IMR-90 (cell line): ENCODE data around the gene AP4B1. TPM values are rescaled to one million over a fixed set of nuclear protein-coding genes. Genes with fewer than 3 reads are reported as not detected.

ENCODE experiments used
- ATAC-seq: fragments of 200-7000 bp; cut with Tn5 transposase; 2 replicates; pipeline ENCODE4 v1.9.1; 2020; ENCODE audit warnings: low read depth, mild to moderate bottlenecking, moderate library complexity
- BruUV-seq: library from RNA; stranded (reverse); fragments of 400-500 nt; replicated peaks from 2 replicates; lab custom pipeline; 2021; lab: Mats Ljungman, UMichigan
- CTCF ChIA-PET: fragments of 300-600 bp; formaldehyde crosslinking; extraction: SDS; loops from one replicate; lab custom pipeline; 2021; ENCODE audit warnings: antibody characterized with exemption; lab: Yijun Ruan, JAX
- POLR2A ChIA-PET: fragments of 300-600 bp; sonication (Branson Sonifier 250); formaldehyde crosslinking; loops from one replicate; lab custom pipeline; 2022; ENCODE audit warnings: antibody characterized with exemption; ENCODE audit not compliant: unreplicated experiment; lab: Charles Lee
- DNase-seq: peaks from one replicate; pipeline ENCODE4 v3.0.0; 2013
- H2AFZ ChIP-seq: replicated peaks from 2 replicates; pipeline ENCODE3; 2013; ENCODE audit warnings: low read length, mild to moderate bottlenecking; ENCODE audit not compliant: poor library complexity
- H2AK5ac ChIP-seq: 2 replicates; pipeline ENCODE4 v1.6.1; 2013; ENCODE audit warnings: low read depth, low read length, inconsistent platforms
- H2AK9ac ChIP-seq: replicated peaks from 2 replicates; pipeline ENCODE3; 2013; ENCODE audit warnings: mild to moderate bottlenecking, low read depth, low read length, moderate library complexity; ENCODE audit not compliant: poor library complexity
- H2BK120ac ChIP-seq: 2 replicates; pipeline ENCODE4 v1.6.1; 2013; ENCODE audit warnings: low read depth, low read length, inconsistent platforms
- H2BK15ac ChIP-seq: 3 replicates; pipeline ENCODE4 v1.6.1; 2013; ENCODE audit warnings: low read depth, low read length, inconsistent platforms
- H2BK20ac ChIP-seq: 2 replicates; pipeline ENCODE4 v1.6.1; 2013; ENCODE audit warnings: low read depth, mild to moderate bottlenecking, inconsistent platforms, low read length, moderate library complexity
- H2BK5ac ChIP-seq: 2 replicates; pipeline ENCODE4 v1.6.1; 2013; ENCODE audit warnings: mild to moderate bottlenecking, low read depth, low read length, inconsistent platforms; ENCODE audit not compliant: poor library complexity, severe bottlenecking
- H3K14ac ChIP-seq: replicated peaks from 2 replicates; pipeline ENCODE4 v1.6.1; 2013; ENCODE audit warnings: low read depth, low read length, inconsistent platforms
- H3K18ac ChIP-seq: 2 replicates; pipeline ENCODE4 v1.6.1; 2013; ENCODE audit warnings: low read depth, low read length, control low read depth
- H3K23ac ChIP-seq: 2 replicates; pipeline ENCODE4 v1.6.1; 2013; ENCODE audit warnings: low read depth, low read length, inconsistent platforms
- H3K27ac ChIP-seq: 2 replicates; pipeline ENCODE4 v1.5.1; 2013; ENCODE audit warnings: mild to moderate bottlenecking, control low read depth, low read length; ENCODE audit not compliant: insufficient read depth
- H3K27me3 ChIP-seq: 2 replicates; pipeline ENCODE4 v1.6.1; 2013; ENCODE audit warnings: low read length; ENCODE audit not compliant: control insufficient read depth, insufficient read depth
- H3K36me3 ChIP-seq: 2 replicates; pipeline ENCODE4 v1.6.1; 2013; ENCODE audit warnings: low read length, mixed read lengths; ENCODE audit not compliant: control insufficient read depth, insufficient read depth
- H3K4ac ChIP-seq: 2 replicates; pipeline ENCODE4 v1.6.1; 2013; ENCODE audit warnings: low read depth, low read length, inconsistent platforms
- H3K4me1 ChIP-seq: 2 replicates; pipeline ENCODE4 v1.6.1; 2013; ENCODE audit warnings: low read length, mixed read lengths; ENCODE audit not compliant: control insufficient read depth, insufficient read depth
- H3K4me2 ChIP-seq: 2 replicates; pipeline ENCODE4 v1.6.1; 2013; ENCODE audit warnings: low read depth, mild to moderate bottlenecking, control low read depth, low read length, moderate library complexity
- H3K4me3 ChIP-seq: 2 replicates; pipeline ENCODE4 v1.5.1; 2013; ENCODE audit warnings: low read depth, mild to moderate bottlenecking, control low read depth, low read length, moderate library complexity; ENCODE audit not compliant: insufficient read depth
- H3K56ac ChIP-seq: 2 replicates; pipeline ENCODE4 v1.6.1; 2013; ENCODE audit warnings: low read length, inconsistent platforms; ENCODE audit not compliant: insufficient read depth; ENCODE audit errors: extremely low read depth
- H3K79me1 ChIP-seq, 2 experiments: 2 replicates each; pipeline ENCODE4 v1.6.1; 2013; ENCODE audit warnings: low read length in 2 of 2, inconsistent platforms in 1 of 2, low read depth in 1 of 2
- H3K9ac ChIP-seq: 2 replicates; pipeline ENCODE4 v1.6.1; 2013; ENCODE audit warnings: low read depth, low read length, control low read depth
- H3K9me1 ChIP-seq: 2 replicates; pipeline ENCODE4 v1.6.1; 2013; ENCODE audit warnings: low read length, inconsistent platforms; ENCODE audit not compliant: insufficient read depth
- H3K9me3 ChIP-seq: 2 replicates; pipeline ENCODE4 v1.6.1; 2013; ENCODE audit warnings: low read length; ENCODE audit not compliant: control insufficient read depth, insufficient read depth
- H4K20me1 ChIP-seq: 2 replicates; pipeline ENCODE4 v1.6.1; 2013; ENCODE audit warnings: low read length, inconsistent platforms; ENCODE audit not compliant: insufficient read depth
- H4K5ac ChIP-seq: 2 replicates; pipeline ENCODE4 v1.6.1; 2013; ENCODE audit warnings: mild to moderate bottlenecking, low read depth, low read length, control low read depth
- H4K8ac ChIP-seq, 2 experiments: 2 replicates each; pipeline ENCODE4 v1.6.1; 2013; ENCODE audit warnings: low read depth in 2 of 2, low read length in 2 of 2, control low read depth in 1 of 2, inconsistent platforms in 1 of 2
- H4K91ac ChIP-seq: 2 replicates; pipeline ENCODE4 v1.6.1; 2013; ENCODE audit warnings: low read depth, low read length, inconsistent platforms; ENCODE audit not compliant: insufficient read depth
- BHLHE40 ChIP-seq: fragments of 150-350 bp; IDR thresholded peaks from 2 replicates; pipeline ENCODE4 v1.6.1; 2016; ENCODE audit warnings: mild to moderate bottlenecking, low read depth, low read length
- CHD1 ChIP-seq: IDR thresholded peaks from 2 replicates; pipeline ENCODE4 v1.6.1; 2012; ENCODE audit warnings: low read depth, low read length, improper control_type of control experiment
- CTCF ChIP-seq: conservative IDR thresholded peaks from 2 replicates; pipeline ENCODE4 v1.5.1; 2012; ENCODE audit warnings: mild to moderate bottlenecking, low read depth, low read length, improper control_type of control experiment
- ELK1 ChIP-seq: fragments of 150-350 bp; IDR thresholded peaks from 2 replicates; pipeline ENCODE4 v1.6.1; 2016; ENCODE audit warnings: low read depth, mild to moderate bottlenecking, low read length, moderate library complexity, borderline replicate concordance
- FOS ChIP-seq: fragments of 150-350 bp; IDR thresholded peaks from 2 replicates; pipeline ENCODE4 v1.6.1; 2016; ENCODE audit warnings: low read depth, low read length
- MAFK ChIP-seq: IDR thresholded peaks from 2 replicates; pipeline ENCODE4 v1.6.1; 2012; ENCODE audit warnings: low read depth, low read length, improper control_type of control experiment
- MAZ ChIP-seq: IDR thresholded peaks from 2 replicates; pipeline ENCODE4 v1.6.1; 2012; ENCODE audit warnings: low read depth, mild to moderate bottlenecking, low read length, improper control_type of control experiment, moderate library complexity, borderline replicate concordance
- MXI1 ChIP-seq: IDR thresholded peaks from 2 replicates; pipeline ENCODE4 v1.6.1; 2012; ENCODE audit warnings: low read depth, mild to moderate bottlenecking, low read length, moderate library complexity, borderline replicate concordance
- POLR2A ChIP-seq: IDR thresholded peaks from 2 replicates; pipeline ENCODE4 v1.6.1; 2012; ENCODE audit warnings: mild to moderate bottlenecking, low read depth, low read length
- RCOR1 ChIP-seq: IDR thresholded peaks from 2 replicates; pipeline ENCODE4 v1.6.1; 2012; ENCODE audit warnings: mild to moderate bottlenecking, low read length, improper control_type of control experiment; ENCODE audit not compliant: insufficient replicate concordance
- SMC3 ChIP-seq: fragments of 150-350 bp; IDR thresholded peaks from 2 replicates; pipeline ENCODE4 v1.6.1; 2016; ENCODE audit warnings: low read depth, mild to moderate bottlenecking, antibody characterized with exemption, low read length, moderate library complexity
- WGBS, 2 experiments: methylation state at CpG; one replicate each; pipeline versions ENCODE4 v1.1.5 to v1.1.7; 2013; ENCODE audit warnings: missing lambda C conversion rate in 2 of 2; ENCODE audit not compliant: insufficient read length in 1 of 2; ENCODE audit errors: extremely low coverage in 2 of 2; 5-methylcytosine and 5-hydroxymethylcytosine counted together
- dilution Hi-C: fragments of 300-500 bp; cut with HindIII; formaldehyde crosslinking; loops from one replicate; pipeline ENCODE4 v1.14.3; 2018; ENCODE audit warnings: low sequenced_read_pairs; ENCODE audit not compliant: unreplicated experiment
- in situ Hi-C: fragments of 300-500 bp; cut with MboI; formaldehyde crosslinking; loops from 3 replicates; pipeline ENCODE4 v1.14.3; 2019; ENCODE audit warnings: low sequenced_read_pairs, inconsistent platforms, mixed read lengths
- intact Hi-C: fragments of 100-400 bp; cut with micrococcal nuclease; formaldehyde crosslinking; loops from 2 replicates; pipeline ENCODE4 v1.10.0; 2022
- polyA plus RNA-seq, 3 experiments: library from polyadenylated mRNA; depleted of rRNA; stranded (reverse); fragments of >200 nt; gene quantifications; 2 replicates each; pipeline ENCODE4 v1.2.3, GENCODE V29; 2012; ENCODE audit warnings: low replicate concordance in 1 of 3
- total RNA-seq: library from RNA; depleted of rRNA; stranded (reverse); fragments of >200 nt; gene quantifications from 2 replicates; pipeline ENCODE4 v1.2.3, GENCODE V29; 2012

Gene AP4B1
- total and polyA plus RNA-seq, 2 of the 4 experiments (the other 2 are of a cell fraction), result 15.6 to 18.1 TPM

GRCh38 chr1:113856401-113856790 lies 48.2 kb downstream of the AP4B1 start:
- no peak overlapping the region for H3K4me2 ChIP-seq
- no CpG with 5 or more reads among the region's 2 CpGs for WGBS, 2 experiments
- no TSS peak for BruUV-seq
- dilution Hi-C loops, result no loop called here
- no peak overlapping the region for H4K8ac ChIP-seq
- TF ChIP-seq CTCF (no peak), CHD1 (no peak), MAZ (no peak), MXI1 (no peak), ELK1 (no peak), BHLHE40 (no peak), POLR2A (no peak), SMC3 (no peak), RCOR1 (no peak), MAFK (no peak), FOS (no peak)
- no peak overlapping the region for H4K5ac ChIP-seq
- no peak overlapping the region for H2BK120ac ChIP-seq
- DNase-seq (no peak), ATAC-seq (no peak)
- H3K9ac ChIP-seq, result no peak overlapping the region
- no peak overlapping the region for H2AK9ac ChIP-seq
- H3K27ac ChIP-seq, result no peak overlapping the region
- H3K9me1 ChIP-seq, result no peaks in the 10 kb centered on the region
- H3K4me1 ChIP-seq, result peaks cover 10% of the 10 kb centered on the region
- ChIA-PET POLR2A (no interaction called here), CTCF (no interaction called here)
- no peak overlapping the region for H2AFZ ChIP-seq
- intact Hi-C loops, result no loop called here
- no peak overlapping the region for H3K56ac ChIP-seq
- in situ Hi-C loops, result loop anchor here (25.0 kb wide), 1 partner anchor 431 kb away; no protein-coding TSS in a partner anchor
- no peak overlapping the region for H3K14ac ChIP-seq
- no peaks in the 10 kb centered on the region for H3K9me3 ChIP-seq
- no peak overlapping the region for H2BK20ac ChIP-seq
- H3K27me3 ChIP-seq, result no peaks in the 10 kb centered on the region
- H4K20me1 ChIP-seq, result no peaks in the 10 kb centered on the region
- no peak overlapping the region for H3K18ac ChIP-seq
- H2AK5ac ChIP-seq, result no peak overlapping the region
- no peaks in the 10 kb centered on the region for H3K79me1 ChIP-seq
- H3K4me3 ChIP-seq, result no peak overlapping the region
- no peak overlapping the region for H3K23ac ChIP-seq
- H3K4ac ChIP-seq, result no peak overlapping the region
- no peak overlapping the region for H4K91ac ChIP-seq
- no peak overlapping the region for H2BK15ac ChIP-seq
- no peaks in the 10 kb centered on the region for H3K36me3 ChIP-seq
- H2BK5ac ChIP-seq, result no peak overlapping the region
